ENCODE measurements around the gene ATG5.

Gene ATG5

DNA sequence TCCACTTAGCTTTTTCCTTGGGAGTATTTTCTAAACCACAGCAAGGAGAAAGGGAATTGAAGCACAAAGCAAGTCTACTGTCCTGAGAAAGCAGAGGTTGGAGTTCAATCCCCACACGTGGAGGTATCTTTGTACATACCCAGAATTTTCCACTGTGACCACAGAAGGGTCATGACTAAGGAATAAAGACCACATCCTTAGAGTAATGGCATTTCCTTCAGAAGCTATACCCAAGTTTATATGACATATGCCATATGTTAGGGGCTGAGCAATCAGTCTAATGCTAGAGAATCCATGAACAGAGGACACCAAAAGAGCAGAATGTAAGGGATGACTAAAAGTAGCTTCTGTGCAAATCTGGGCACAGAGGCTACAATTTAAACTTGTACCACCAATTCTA is 46.4 kb downstream of the ATG5 start:
- TF ChIP-seq POLR2AphosphoS5 (IDR thresholded peaks at IDR 0.05; ENCODE audit: low read depth, low read length) (no peak), FOXP2 (optimal IDR thresholded peaks at IDR 0.05; ENCODE audit: borderline replicate concordance, extremely low read depth, extremely low read length, insufficient read depth) (no peak), SIN3A (IDR thresholded peaks at IDR 0.05; ENCODE audit: borderline replicate concordance, insufficient read depth, low read length) (no peak), TAF1 (IDR thresholded peaks at IDR 0.05; ENCODE audit: borderline replicate concordance, insufficient read depth, low read length) (no peak)
- TF ChIP-seq, protein P1, sequence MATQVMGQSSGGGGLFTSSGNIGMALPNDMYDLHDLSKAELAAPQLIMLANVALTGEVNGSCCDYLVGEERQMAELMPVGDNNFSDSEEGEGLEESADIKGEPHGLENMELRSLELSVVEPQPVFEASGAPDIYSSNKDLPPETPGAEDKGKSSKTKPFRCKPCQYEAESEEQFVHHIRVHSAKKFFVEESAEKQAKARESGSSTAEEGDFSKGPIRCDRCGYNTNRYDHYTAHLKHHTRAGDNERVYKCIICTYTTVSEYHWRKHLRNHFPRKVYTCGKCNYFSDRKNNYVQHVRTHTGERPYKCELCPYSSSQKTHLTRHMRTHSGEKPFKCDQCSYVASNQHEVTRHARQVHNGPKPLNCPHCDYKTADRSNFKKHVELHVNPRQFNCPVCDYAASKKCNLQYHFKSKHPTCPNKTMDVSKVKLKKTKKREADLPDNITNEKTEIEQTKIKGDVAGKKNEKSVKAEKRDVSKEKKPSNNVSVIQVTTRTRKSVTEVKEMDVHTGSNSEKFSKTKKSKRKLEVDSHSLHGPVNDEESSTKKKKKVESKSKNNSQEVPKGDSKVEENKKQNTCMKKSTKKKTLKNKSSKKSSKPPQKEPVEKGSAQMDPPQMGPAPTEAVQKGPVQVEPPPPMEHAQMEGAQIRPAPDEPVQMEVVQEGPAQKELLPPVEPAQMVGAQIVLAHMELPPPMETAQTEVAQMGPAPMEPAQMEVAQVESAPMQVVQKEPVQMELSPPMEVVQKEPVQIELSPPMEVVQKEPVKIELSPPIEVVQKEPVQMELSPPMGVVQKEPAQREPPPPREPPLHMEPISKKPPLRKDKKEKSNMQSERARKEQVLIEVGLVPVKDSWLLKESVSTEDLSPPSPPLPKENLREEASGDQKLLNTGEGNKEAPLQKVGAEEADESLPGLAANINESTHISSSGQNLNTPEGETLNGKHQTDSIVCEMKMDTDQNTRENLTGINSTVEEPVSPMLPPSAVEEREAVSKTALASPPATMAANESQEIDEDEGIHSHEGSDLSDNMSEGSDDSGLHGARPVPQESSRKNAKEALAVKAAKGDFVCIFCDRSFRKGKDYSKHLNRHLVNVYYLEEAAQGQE (IDR thresholded peaks at IDR 0.05; ENCODE audit: insufficient read depth in 1 of 2, low read depth in 2 of 2, low read length in 2 of 2) = no peak

DNA sequence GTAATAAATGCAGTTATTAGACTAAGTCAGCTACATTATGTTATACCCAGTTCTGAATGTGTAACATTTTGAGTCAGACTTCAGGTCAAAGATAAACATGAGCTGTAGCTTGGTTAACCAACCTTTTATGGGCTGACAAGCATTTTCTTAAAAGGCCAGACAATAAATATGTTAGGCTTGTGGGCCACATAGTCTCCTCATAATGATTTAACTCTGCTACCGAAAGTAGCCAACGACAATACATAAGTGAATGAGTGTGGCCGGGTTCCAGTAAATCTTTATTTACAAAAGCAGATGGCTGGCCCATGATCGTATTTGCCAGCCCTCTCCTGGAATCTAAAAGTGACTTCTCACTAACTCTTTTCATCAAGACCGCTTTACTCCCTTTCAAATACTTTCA is 49.9 kb downstream of the ATG5 start:
- TF ChIP-seq FOXP2 (optimal IDR thresholded peaks at IDR 0.05; ENCODE audit: borderline replicate concordance, extremely low read depth, extremely low read length, insufficient read depth) = no peak
- TF ChIP-seq TAF1 (IDR thresholded peaks at IDR 0.05; ENCODE audit: borderline replicate concordance, insufficient read depth, low read length) = no peak
- TF ChIP-seq POLR2AphosphoS5 (IDR thresholded peaks at IDR 0.05; ENCODE audit: low read depth, low read length) = no peak
- TF ChIP-seq, protein P1 (IDR thresholded peaks at IDR 0.05; ENCODE audit: insufficient read depth in 1 of 2, low read depth in 2 of 2, low read length in 2 of 2) = no peak
- no peak for TF ChIP-seq SIN3A (IDR thresholded peaks at IDR 0.05; ENCODE audit: borderline replicate concordance, insufficient read depth, low read length)

DNA sequence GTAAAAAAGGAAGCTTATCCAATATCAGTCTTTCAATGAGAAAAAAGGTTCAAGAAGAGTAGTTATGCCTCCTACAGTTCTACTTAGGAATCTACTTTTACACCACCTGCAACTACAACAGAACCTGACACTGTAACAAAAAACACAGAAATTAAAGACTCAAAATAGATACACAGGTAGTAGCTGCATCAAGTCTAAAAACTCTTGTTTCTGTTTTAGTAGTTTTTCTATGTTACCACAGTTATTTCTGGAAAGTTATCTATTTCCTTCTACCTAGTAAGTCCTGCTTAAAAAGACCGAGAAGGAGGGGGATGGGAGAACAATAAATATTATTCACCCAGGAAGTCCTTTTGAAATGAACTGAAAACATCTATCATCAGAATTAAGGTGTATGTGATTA is 52.5 kb downstream of the ATG5 start:
- TF ChIP-seq POLR2AphosphoS5 (IDR thresholded peaks at IDR 0.05; ENCODE audit: low read depth, low read length) (no peak), SIN3A (IDR thresholded peaks at IDR 0.05; ENCODE audit: borderline replicate concordance, insufficient read depth, low read length) (no peak), TAF1 (IDR thresholded peaks at IDR 0.05; ENCODE audit: borderline replicate concordance, insufficient read depth, low read length) (no peak), FOXP2 (optimal IDR thresholded peaks at IDR 0.05; ENCODE audit: borderline replicate concordance, extremely low read depth, extremely low read length, insufficient read depth) (no peak)
- TF ChIP-seq, protein P1 (IDR thresholded peaks at IDR 0.05; ENCODE audit: insufficient read depth in 1 of 2, low read depth in 2 of 2, low read length in 2 of 2) = no peak

DNA sequence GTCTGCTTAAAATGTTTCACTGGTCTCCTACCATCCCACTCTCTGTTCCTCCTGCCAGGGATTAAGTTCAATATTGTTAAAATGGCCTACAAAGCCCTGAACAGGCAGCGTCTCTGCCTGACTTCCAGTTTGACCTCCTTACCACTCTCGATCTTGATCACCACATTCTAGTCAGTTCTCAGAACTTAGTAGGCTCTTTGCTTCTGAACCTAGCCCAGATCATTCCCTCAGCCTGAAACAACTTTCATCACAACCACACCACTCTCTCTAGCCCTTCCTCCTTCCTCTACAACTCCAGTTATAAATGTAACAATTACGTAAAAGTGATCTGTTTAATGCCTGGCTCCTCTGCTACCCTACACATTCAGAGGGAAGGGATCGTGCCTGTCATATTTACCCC is 53.3 kb downstream of the ATG5 start:
- TF ChIP-seq FOXP2 (optimal IDR thresholded peaks at IDR 0.05; ENCODE audit: borderline replicate concordance, extremely low read depth, extremely low read length, insufficient read depth) (no peak), POLR2AphosphoS5 (IDR thresholded peaks at IDR 0.05; ENCODE audit: low read depth, low read length) (no peak), SIN3A (IDR thresholded peaks at IDR 0.05; ENCODE audit: borderline replicate concordance, insufficient read depth, low read length) (no peak), TAF1 (IDR thresholded peaks at IDR 0.05; ENCODE audit: borderline replicate concordance, insufficient read depth, low read length) (no peak)
- TF ChIP-seq, protein P1 (IDR thresholded peaks at IDR 0.05; ENCODE audit: insufficient read depth in 1 of 2, low read depth in 2 of 2, low read length in 2 of 2) = no peak

DNA sequence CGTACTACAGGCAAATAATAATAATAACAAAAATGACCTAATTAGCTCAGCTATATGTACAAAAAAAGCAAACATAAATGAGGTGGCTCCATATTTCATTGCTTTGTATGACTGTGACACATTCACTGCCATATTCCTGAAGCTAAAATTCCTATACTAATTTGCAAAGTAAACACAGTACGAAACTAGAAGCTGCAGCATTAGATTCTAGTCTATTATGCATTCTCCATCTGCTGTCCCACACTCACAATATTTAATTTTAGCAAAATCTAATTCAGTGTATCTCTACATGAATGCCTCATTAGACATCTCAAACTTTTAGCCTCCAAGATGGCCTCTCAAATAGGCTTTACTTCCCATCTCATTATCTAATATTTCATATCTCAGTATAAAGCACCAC is 55.1 kb downstream of the ATG5 start:
- TF ChIP-seq, protein P1 (IDR thresholded peaks at IDR 0.05; ENCODE audit: insufficient read depth in 1 of 2, low read depth in 2 of 2, low read length in 2 of 2) = no peak
- no peak for TF ChIP-seq FOXP2 (optimal IDR thresholded peaks at IDR 0.05; ENCODE audit: borderline replicate concordance, extremely low read depth, extremely low read length, insufficient read depth)
- TF ChIP-seq SIN3A (IDR thresholded peaks at IDR 0.05; ENCODE audit: borderline replicate concordance, insufficient read depth, low read length) = no peak
- no peak for TF ChIP-seq POLR2AphosphoS5 (IDR thresholded peaks at IDR 0.05; ENCODE audit: low read depth, low read length)
- TF ChIP-seq TAF1 (IDR thresholded peaks at IDR 0.05; ENCODE audit: borderline replicate concordance, insufficient read depth, low read length) = no peak
